Stimulated activated CD8-positive, alpha-beta memory T cell treated with anti-CD3 and anti-CD28 coated beads, Interleukin-4, amount 100 ng/mL, for 48 hours (primary cell): Measurements from ENCODE around the gene ANGPTL5.
"Not testable (repeated sequence)": the region's sequence is repeated elsewhere in the genome, so short reads cannot be mapped to it uniquely, and the experiment has no call there.

Experiments used
- DNase-seq: peaks from one replicate; pipeline ENCODE4 v3.0.0-alpha.2; 2020

ANGPTL5 gene

GRCh38 chr11:101881586-101881985 is 34.7 kb downstream of the ANGPTL5 start:
- no peak for DNase-seq

DNA sequence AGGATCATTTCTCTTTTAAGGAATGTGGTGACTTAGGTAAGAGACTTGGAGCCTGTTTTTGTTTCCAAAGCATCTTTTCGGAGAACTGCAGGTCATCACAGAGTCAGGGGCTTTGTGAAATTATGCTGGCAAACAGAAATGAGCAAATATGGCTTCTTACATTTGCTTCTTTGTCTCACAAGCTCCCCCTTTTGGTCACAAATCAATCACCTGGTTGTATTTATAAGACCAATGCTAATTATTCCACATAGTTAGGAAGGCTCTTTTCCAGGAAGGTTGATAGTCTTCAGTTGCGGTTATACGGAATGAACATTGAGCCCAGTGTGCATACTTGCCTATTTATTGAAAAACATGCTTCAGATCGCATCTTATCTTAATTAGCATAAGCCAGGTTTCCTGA is 36.1 kb downstream of the ANGPTL5 start:
- no peak for DNase-seq

DNA sequence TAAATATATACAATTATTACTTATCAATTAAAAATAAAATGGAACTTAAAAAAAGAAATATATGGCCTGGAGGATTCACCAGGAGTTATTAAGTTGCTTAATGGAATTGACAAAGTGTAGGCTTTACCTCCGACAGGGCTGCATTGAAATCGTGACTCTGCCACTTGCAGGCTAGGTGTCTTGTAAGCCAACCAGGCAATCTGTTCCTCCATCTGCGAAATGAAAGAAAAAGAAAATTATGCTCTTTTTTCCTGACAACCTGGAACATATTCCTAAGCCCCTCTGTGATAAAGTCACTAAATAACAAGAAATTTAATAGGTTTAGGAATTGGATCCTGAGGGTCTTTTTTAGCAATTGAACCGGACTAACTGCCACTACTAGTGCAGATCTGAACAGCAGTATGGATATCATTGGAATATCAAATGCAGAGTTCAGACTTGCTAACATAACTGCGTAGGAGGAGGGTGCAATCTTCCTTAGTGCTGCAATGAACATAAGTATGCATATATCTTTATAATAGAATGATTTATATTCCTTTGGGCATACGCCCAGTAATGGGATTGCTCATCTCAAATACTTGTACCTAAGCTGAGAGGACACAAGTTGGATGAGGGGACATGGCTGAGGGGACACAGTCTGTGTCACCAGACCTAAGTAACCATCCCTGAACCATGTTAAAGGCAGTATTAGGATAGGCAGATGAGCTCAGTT is 44.0 kb downstream of the ANGPTL5 start:
- DNase-seq = no peak

- no peak for DNase-seq
Measured at GRCh38 chr11:101870510-101870909, 45.8 kb downstream of the ANGPTL5 start.

- no peak for DNase-seq
Measured at GRCh38 chr11:101867951-101868350, 48.4 kb downstream of the ANGPTL5 start.

DNA sequence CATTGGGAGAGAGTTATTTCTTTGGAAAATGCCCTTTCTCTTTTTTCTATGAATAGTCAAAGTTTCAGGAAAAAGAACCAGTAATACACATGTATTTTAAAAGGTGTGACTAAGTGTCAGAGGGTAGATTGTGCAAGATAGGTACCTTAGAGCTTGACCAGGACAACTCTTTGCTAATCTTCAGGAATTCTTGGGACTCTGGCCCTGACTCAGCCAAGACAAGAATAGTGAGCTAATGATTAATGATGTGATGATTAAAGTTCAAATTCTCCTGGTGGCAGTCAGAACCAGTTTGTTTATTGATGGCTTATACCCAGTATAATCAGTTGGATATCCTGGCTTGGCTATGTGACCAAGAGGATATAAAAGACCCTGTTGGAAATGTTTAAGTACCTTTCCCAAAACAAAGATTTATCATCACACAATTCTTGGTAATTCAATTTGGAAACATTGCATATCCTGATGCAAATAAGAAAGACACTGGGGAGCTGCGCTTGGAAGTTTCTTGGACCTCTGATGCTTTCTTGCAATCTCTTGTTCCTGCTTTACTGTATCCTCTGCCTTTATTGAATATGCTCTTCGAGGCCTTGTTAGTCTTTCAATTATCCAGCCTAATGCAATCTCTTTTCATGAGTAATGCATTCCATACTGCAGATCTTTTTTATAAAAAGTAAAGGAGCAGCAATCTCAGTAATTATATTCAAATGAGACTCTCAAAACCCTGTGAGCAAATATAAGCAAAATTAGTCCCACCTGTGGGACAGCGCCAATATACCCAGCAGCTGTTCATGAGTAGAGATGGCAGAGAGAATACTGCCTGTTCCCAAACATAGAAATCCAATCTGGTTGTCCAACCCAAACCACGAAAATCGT is 49.5 kb downstream of the ANGPTL5 start:
- DNase-seq = no peak

GRCh38 chr11:101864098-101864497 is 52.2 kb downstream of the ANGPTL5 start:
- no peak for DNase-seq

DNA sequence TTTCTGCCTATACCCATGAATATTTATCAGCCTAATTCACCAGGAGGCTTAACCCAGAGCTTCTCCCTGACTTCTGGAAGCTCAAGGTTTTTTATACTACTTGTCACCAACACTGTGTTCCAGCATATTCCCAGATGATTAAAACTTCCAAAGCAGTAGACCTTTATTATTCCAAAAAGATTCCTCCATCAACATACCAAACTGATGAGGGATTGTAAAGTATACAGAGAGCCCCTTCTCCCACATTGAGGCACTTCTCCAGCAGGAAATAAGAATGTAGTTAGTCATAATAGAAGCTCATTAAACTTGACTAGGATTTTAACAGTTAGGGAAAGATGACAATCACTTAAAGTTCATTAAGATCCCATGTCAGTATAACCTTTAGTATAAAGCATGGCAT is 53.0 kb downstream of the ANGPTL5 start:
- DNase-seq = no peak

- DNase-seq = no peak
Measured at GRCh38 chr11:101862391-101863233, 53.7 kb downstream of the ANGPTL5 start.

DNA sequence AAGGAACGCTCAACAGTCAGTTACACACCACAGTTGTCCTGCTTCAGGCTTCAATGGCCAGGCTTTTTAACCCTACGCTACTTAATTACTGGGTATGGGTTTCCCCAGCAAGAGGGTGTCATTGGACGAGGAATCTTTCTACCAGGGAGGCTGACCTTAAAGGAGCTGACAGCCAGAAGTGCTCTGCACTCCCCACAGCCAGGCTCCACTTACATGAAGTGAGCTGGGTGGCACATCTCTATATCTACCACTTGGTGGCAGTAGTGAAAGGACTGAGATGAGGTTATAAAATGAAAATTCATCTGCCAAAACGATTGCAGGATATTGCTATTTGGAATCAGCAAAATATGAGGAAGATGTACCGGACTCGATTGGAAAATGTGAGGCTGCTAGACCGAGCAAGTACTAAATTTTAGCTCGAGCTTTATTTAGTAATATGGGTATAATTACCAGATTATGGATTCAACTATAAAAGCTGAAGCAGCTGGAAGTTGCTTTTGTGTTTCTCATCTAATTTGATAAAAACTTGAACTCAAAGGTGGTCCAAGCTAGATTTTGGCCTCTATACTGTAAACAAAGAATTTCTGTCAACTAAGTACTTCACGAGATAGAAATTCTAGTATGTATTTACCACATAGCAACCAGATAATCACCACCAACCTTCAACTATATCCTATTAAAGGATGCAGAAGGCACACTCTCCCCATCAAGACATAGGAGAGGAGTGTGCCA is 55.5 kb downstream of the ANGPTL5 start:
- DNase-seq = peak; percentile 30

DNA sequence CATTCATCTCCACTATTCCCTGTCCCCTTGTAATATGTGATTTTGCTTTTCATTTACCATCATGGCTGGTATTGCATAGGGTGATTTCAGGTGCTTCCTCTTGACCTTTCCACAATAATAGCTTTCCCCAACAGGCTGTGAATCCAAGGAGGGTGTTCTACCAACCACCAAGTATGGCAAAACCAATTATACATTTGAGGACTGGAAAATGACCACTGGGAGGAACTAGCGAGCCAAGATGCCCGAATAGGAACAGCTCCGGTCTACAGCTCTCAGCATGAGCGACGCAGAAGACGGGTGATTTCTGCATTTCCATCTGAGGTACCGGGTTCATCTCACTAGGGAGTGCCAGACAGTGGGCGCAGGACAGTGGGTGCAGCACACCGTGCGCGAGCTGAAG is 64.1 kb downstream of the ANGPTL5 start:
- DNase-seq = not testable (repeated sequence)

DNA sequence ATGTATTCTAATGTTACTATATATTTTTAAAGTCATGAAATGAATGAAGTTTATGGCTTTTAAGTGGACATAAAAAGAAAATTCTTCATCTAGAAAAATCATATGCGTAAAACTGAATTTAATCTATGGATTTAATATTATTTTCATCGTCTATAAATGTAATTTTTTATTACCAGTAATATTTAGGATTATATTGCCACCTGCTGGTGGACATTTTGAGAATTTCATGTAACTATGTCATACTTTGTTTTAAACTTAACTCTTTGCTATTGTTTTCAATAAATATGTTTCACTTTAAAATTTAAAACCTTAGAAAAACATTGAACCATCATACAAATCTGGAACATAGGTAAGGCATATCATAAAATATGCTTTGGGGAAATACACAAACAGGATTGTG is 68.1 kb downstream of the ANGPTL5 start:
- no peak for DNase-seq

- DNase-seq = no peak
Measured at GRCh38 chr11:101844608-101845007, 71.7 kb downstream of the ANGPTL5 start.

DNA sequence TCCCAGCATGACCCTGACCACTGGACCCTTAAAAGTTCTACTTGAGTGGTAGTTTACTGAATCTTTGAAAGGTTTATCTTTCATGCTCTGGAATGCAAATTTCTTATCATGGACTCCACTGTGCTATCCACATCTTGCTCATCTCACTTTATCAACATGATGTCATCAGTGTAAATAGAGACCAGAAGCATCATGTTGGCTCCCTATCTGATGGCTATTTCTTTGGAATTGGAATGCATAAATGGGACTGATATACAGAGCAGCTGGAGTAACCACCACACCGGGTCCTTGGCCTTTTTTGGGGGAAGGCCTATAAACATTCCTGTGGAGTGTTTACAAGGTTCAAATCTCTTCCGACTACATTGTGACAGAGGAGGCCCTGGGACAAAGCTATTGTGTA is 75.6 kb downstream of the ANGPTL5 start:
- no peak for DNase-seq
